Measurements from ENCODE around the gene HECTD4.

Gene HECTD4

GRCh38 chr12:112321245-112321644, 61.0 kb downstream of the HECTD4 start:
- Histone ChIP-seq H3K4me3 (ENCODE audit: low read depth, low read length, poor library complexity, severe bottlenecking) (no peak overlapping the region), H3K9ac (ENCODE audit: low read length) (no peak overlapping the region), H3K27ac (ENCODE audit: low read depth, low read length, poor library complexity, severe bottlenecking) (no peak overlapping the region), H3K79me2 (ENCODE audit: insufficient read depth, low read length) (peaks cover 10% of the 10 kb centered on the region), H3K27me3 (ENCODE audit: insufficient read depth, low read length) (no peaks in the 10 kb centered on the region), H3F3A (ENCODE audit: insufficient read depth, low read length) (no peaks in the 10 kb centered on the region), H2AFZ (ENCODE audit: low read length) (no peak overlapping the region), H3K4me2 (ENCODE audit: low read length) (no peak overlapping the region), H3K36me3 (ENCODE audit: insufficient read depth, low read length) (peaks cover 13% of the 10 kb centered on the region; the same call in 1 of the 2 replicates), H3K4me1 (ENCODE audit: insufficient read depth, low read length, severe bottlenecking) (no peaks in the 10 kb centered on the region), H4K20me1 (ENCODE audit: insufficient read depth, low read length) (no peaks in the 10 kb centered on the region), H3K9me2 (ENCODE audit: low read depth, low read length) (no peaks in the 10 kb centered on the region), H3K9me3 (ENCODE audit: low read length) (no peaks in the 10 kb centered on the region)
- TF ChIP-seq CTCF (IDR thresholded peaks at IDR 0.05; ENCODE audit: low read length): no peak
- no peak for TF ChIP-seq EZH2 (IDR thresholded peaks at IDR 0.05; ENCODE audit: borderline replicate concordance, low read length)

- H3K79me2 ChIP-seq (ENCODE audit: insufficient read depth, low read length): peaks cover 10% of the 10 kb centered on the region
- H3K27ac ChIP-seq (ENCODE audit: low read depth, low read length, poor library complexity, severe bottlenecking): no peak overlapping the region
- TF ChIP-seq CTCF (IDR thresholded peaks at IDR 0.05; ENCODE audit: low read length): no peak
- no peak for TF ChIP-seq EZH2 (IDR thresholded peaks at IDR 0.05; ENCODE audit: borderline replicate concordance, low read length)
- H4K20me1 ChIP-seq (ENCODE audit: insufficient read depth, low read length): no peaks in the 10 kb centered on the region
- no peaks in the 10 kb centered on the region for H3K27me3 ChIP-seq (ENCODE audit: insufficient read depth, low read length)
- H3K4me1 ChIP-seq (ENCODE audit: insufficient read depth, low read length, severe bottlenecking): no peaks in the 10 kb centered on the region
- no peak overlapping the region for H2AFZ ChIP-seq (ENCODE audit: low read length)
- H3K9me3 ChIP-seq (ENCODE audit: low read length): no peaks in the 10 kb centered on the region
- H3K4me3 ChIP-seq (ENCODE audit: low read depth, low read length, poor library complexity, severe bottlenecking): no peak overlapping the region
- no peaks in the 10 kb centered on the region for H3K9me2 ChIP-seq (ENCODE audit: low read depth, low read length)
- no peak overlapping the region for H3K4me2 ChIP-seq (ENCODE audit: low read length)
- no peaks in the 10 kb centered on the region for H3F3A ChIP-seq (ENCODE audit: insufficient read depth, low read length)
- peaks cover 13% of the 10 kb centered on the region; the same call in 1 of the 2 replicates for H3K36me3 ChIP-seq (ENCODE audit: insufficient read depth, low read length)
- no peak overlapping the region for H3K9ac ChIP-seq (ENCODE audit: low read length)
Measured at GRCh38 chr12:112319395-112319794, 62.8 kb downstream of the HECTD4 start.

GRCh38 chr12:112317481-112317880, 64.8 kb downstream of the HECTD4 start:
- H3K4me3 ChIP-seq (ENCODE audit: low read depth, low read length, poor library complexity, severe bottlenecking): no peak overlapping the region
- H3K9ac ChIP-seq (ENCODE audit: low read length): no peak overlapping the region
- H3K79me2 ChIP-seq (ENCODE audit: insufficient read depth, low read length): peaks cover 4% of the 10 kb centered on the region; the same call in 1 of the 2 replicates
- H3K9me3 ChIP-seq (ENCODE audit: low read length): no peaks in the 10 kb centered on the region
- peaks cover 22% of the 10 kb centered on the region for H3K36me3 ChIP-seq (ENCODE audit: insufficient read depth, low read length)
- H3K27me3 ChIP-seq (ENCODE audit: insufficient read depth, low read length): no peaks in the 10 kb centered on the region
- H3K27ac ChIP-seq (ENCODE audit: low read depth, low read length, poor library complexity, severe bottlenecking): no peak overlapping the region
- H2AFZ ChIP-seq (ENCODE audit: low read length): no peak overlapping the region
- no peaks in the 10 kb centered on the region for H3F3A ChIP-seq (ENCODE audit: insufficient read depth, low read length)
- no peak overlapping the region for H3K4me2 ChIP-seq (ENCODE audit: low read length)
- H4K20me1 ChIP-seq (ENCODE audit: insufficient read depth, low read length): no peaks in the 10 kb centered on the region
- no peaks in the 10 kb centered on the region for H3K9me2 ChIP-seq (ENCODE audit: low read depth, low read length)
- no peaks in the 10 kb centered on the region for H3K4me1 ChIP-seq (ENCODE audit: insufficient read depth, low read length, severe bottlenecking)
- TF ChIP-seq EZH2 (IDR thresholded peaks at IDR 0.05; ENCODE audit: borderline replicate concordance, low read length): no peak
- TF ChIP-seq CTCF (IDR thresholded peaks at IDR 0.05; ENCODE audit: low read length): no peak
